K562 (cell line): Measurements from ENCODE around the gene LHPP. TPM values are rescaled to one million over a fixed set of nuclear protein-coding genes. Genes with fewer than 3 reads are reported as not detected.

ENCODE experiments used
- ATAC-seq: fragments of 200-7000 bp; cut with Tn5 transposase; 3 replicates; pipeline ENCODE4 v1.9.1; 2020; ENCODE audit warnings: moderate library complexity
- BruUV-seq: library from RNA; stranded (reverse); fragments of 400-500 nt; replicated peaks from 2 replicates; lab custom pipeline; 2021; lab: Mats Ljungman, UMichigan
- CTCF ChIA-PET: fragments of 300-600 bp; formaldehyde crosslinking; extraction: SDS; loops from one replicate; lab custom pipeline; 2021; ENCODE audit warnings: low intra/inter-chr PET ratio; lab: Yijun Ruan, JAX
- POLR2A ChIA-PET: fragments of 300-600, 350-650 bp; sonication (Branson Sonifier 250); formaldehyde crosslinking; extraction: SDS; loops from one replicate; lab custom pipeline; 2021; ENCODE audit warnings: antibody characterized with exemption, inconsistent platforms; lab: Yijun Ruan, JAX
- DNase-seq, 4 experiments: peaks; one replicate each; pipeline versions ENCODE4 v3.0.0 to v3.0.0-alpha.2; 2011 to 2018; ENCODE audit warnings: low spot score in 3 of 4, mixed read lengths in 3 of 4; ENCODE audit errors: extremely low read depth in 1 of 4
- FAIRE-seq: peaks from 2 replicates; lab custom pipeline; 2011; peaks lifted over from hg19 to GRCh38; lab: Jason Lieb, UNC
- H2AFZ ChIP-seq: 2 replicates; pipeline ENCODE4 v1.6.0; 2011; ENCODE audit warnings: low read depth, low read length, control low read depth, inconsistent platforms
- H3K27ac ChIP-seq: fragments of 200-600 bp; 3 replicates; pipeline ENCODE4 v1.8.0; 2011; ENCODE audit warnings: low read depth, mild to moderate bottlenecking, control low read depth, inconsistent platforms, low read length, moderate library complexity, mixed read lengths; ENCODE audit errors: extremely low read depth
- H3K27me3 ChIP-seq, 2 experiments: fragments of 300-600 bp in 1 of 2; 2 replicates in 1 of 2; 3 replicates in 1 of 2; pipeline versions ENCODE4 v1.6.0 to v1.8.0; 2011; ENCODE audit warnings: inconsistent platforms in 2 of 2, low read length in 2 of 2, mild to moderate bottlenecking in 1 of 2, mixed read lengths in 1 of 2, moderate library complexity in 1 of 2; ENCODE audit not compliant: control insufficient read depth in 2 of 2, insufficient read depth in 2 of 2
- H3K36me3 ChIP-seq: fragments of 300-600 bp; 3 replicates; pipeline ENCODE4 v1.8.0; 2011; ENCODE audit warnings: mild to moderate bottlenecking, low read length, inconsistent platforms; ENCODE audit not compliant: control insufficient read depth, insufficient read depth
- H3K4me1 ChIP-seq, 2 experiments: fragments of 200-600 bp in 1 of 2; replicated peaks in 1 of 2; 2 replicates in 1 of 2; 3 replicates in 1 of 2; pipeline versions ENCODE4 v1.5.1 to v1.8.0; 2011; ENCODE audit warnings: inconsistent platforms in 2 of 2, low read length in 2 of 2, mild to moderate bottlenecking in 1 of 2, mixed read lengths in 1 of 2, moderate library complexity in 1 of 2; ENCODE audit not compliant: control insufficient read depth in 2 of 2, insufficient read depth in 2 of 2
- H3K4me2 ChIP-seq: 2 replicates; pipeline ENCODE4 v1.6.1; 2011; ENCODE audit warnings: low read length, control low read depth, inconsistent platforms, mixed read lengths; ENCODE audit not compliant: insufficient read depth
- H3K4me3 ChIP-seq: fragments of 200-600 bp; sonication (generic), shearing (Covaris generic); 2 replicates; pipeline ENCODE4 v1.5.1; 2016; ENCODE audit warnings: control low read depth, inconsistent platforms
- H3K79me2 ChIP-seq: fragments of 200-600 bp; 3 replicates; pipeline ENCODE4 v1.8.0; 2011; ENCODE audit warnings: low read length, inconsistent platforms; ENCODE audit not compliant: control insufficient read depth, insufficient read depth
- H3K9ac ChIP-seq, 2 experiments: 2 replicates each; pipeline versions ENCODE4 v1.6.0 to v1.6.1; 2011; ENCODE audit warnings: low read depth in 2 of 2, low read length in 2 of 2, control low read depth in 1 of 2, inconsistent platforms in 1 of 2, mild to moderate bottlenecking in 1 of 2, mixed read lengths in 1 of 2; ENCODE audit not compliant: insufficient read depth in 1 of 2
- H3K9me1 ChIP-seq: one replicate; pipeline ENCODE4 v1.6.0; 2011; ENCODE audit warnings: inconsistent platforms, mild to moderate bottlenecking, low read length, moderate library complexity; ENCODE audit not compliant: control insufficient read depth, insufficient read depth
- H3K9me3 ChIP-seq: replicated peaks from 2 replicates; pipeline ENCODE4 v1.5.1; 2011; ENCODE audit warnings: low read depth, low read length, inconsistent platforms; ENCODE audit not compliant: control insufficient read depth, insufficient read depth
- H4K20me1 ChIP-seq: replicated peaks from 2 replicates; pipeline ENCODE4 v1.6.1; 2011; ENCODE audit warnings: low read length, inconsistent platforms, mixed read lengths; ENCODE audit not compliant: control insufficient read depth, insufficient read depth
- ARID1B ChIP-seq: fragments of 450-650 bp; IDR thresholded peaks from 2 replicates; pipeline ENCODE4 v1.6.1; 2016; ENCODE audit warnings: antibody characterized with exemption, mild to moderate bottlenecking, inconsistent platforms
- CTBP1 ChIP-seq: fragments of 450-650 bp; IDR thresholded peaks from 2 replicates; pipeline ENCODE4 v1.6.1; 2016; ENCODE audit warnings: borderline replicate concordance
- GATA2 ChIP-seq: sonication (generic); formaldehyde crosslinking; IDR thresholded peaks from 2 replicates; pipeline ENCODE4 v1.4.0; 2020; ENCODE audit warnings: mild to moderate bottlenecking, missing genetic modification reagents
- L3MBTL2 ChIP-seq: fragments of 450-650 bp; IDR thresholded peaks from 2 replicates; pipeline ENCODE4 v1.6.1; 2016; ENCODE audit warnings: mild to moderate bottlenecking, moderate library complexity
- NFE2L1 ChIP-seq: fragments of 450-650 bp; IDR thresholded peaks from 2 replicates; pipeline ENCODE4 v1.6.1; 2016; ENCODE audit warnings: missing genetic modification characterization, low read depth, mild to moderate bottlenecking, missing compliant biosample characterization, moderate library complexity, borderline replicate concordance
- NRF1 ChIP-seq, 2 experiments: fragments of 450-650 bp; IDR thresholded peaks in 1 of 2; conservative IDR thresholded peaks in 1 of 2; 2 replicates each; pipeline ENCODE4 v1.6.1; 2014; ENCODE audit warnings: mild to moderate bottlenecking in 2 of 2
- RAD21 ChIP-seq, 2 experiments: fragments of 250-450 bp in 1 of 2; fragments of 450-650 bp in 1 of 2; sonication (Bioruptor Pico) in 1 of 2; formaldehyde crosslinking in 1 of 2; IDR thresholded peaks in 1 of 2; conservative IDR thresholded peaks in 1 of 2; 2 replicates each; pipeline versions ENCODE4 v1.4.0 to v1.8.0; 2020 to 2022; ENCODE audit warnings: mild to moderate bottlenecking in 2 of 2, moderate library complexity in 1 of 2
- SMC3 ChIP-seq: conservative IDR thresholded peaks from 2 replicates; pipeline ENCODE4 v1.6.1; 2011; ENCODE audit warnings: low read depth, low read length, improper control_type of control experiment; ENCODE audit not compliant: insufficient read depth
- STAG1 ChIP-seq: sonication (generic); formaldehyde crosslinking; IDR thresholded peaks from 2 replicates; pipeline ENCODE4 v1.5.0; 2020; ENCODE audit warnings: missing genetic modification reagents, borderline replicate concordance
- TCF3 ChIP-seq: sonication (generic); formaldehyde crosslinking; IDR thresholded peaks from 2 replicates; pipeline ENCODE4 v1.4.0; 2020; ENCODE audit warnings: mild to moderate bottlenecking, missing genetic modification reagents
- TRIM28 ChIP-seq: fragments of 450-650 bp; IDR thresholded peaks from 2 replicates; pipeline ENCODE4 v1.6.1; 2017
- YY1 ChIP-seq, 3 experiments: IDR thresholded peaks; 2 replicates each; pipeline ENCODE4 v1.6.1; 2011; ENCODE audit warnings: low read length in 2 of 3, mild to moderate bottlenecking in 2 of 3, moderate library complexity in 2 of 3, borderline replicate concordance in 1 of 3, control low read depth in 1 of 3, low read depth in 1 of 3; ENCODE audit not compliant: insufficient read depth in 3 of 3, insufficient replicate concordance in 2 of 3, control insufficient read depth in 1 of 3, insufficient read length in 1 of 3; ENCODE audit errors: extremely low read depth in 1 of 3
- ZNF143 ChIP-seq: sonication (generic); formaldehyde crosslinking; IDR thresholded peaks from 2 replicates; pipeline ENCODE4 v1.9.0; 2022; ENCODE audit warnings: mild to moderate bottlenecking, missing genetic modification reagents
- ZNF24 ChIP-seq: fragments of 450-650 bp; IDR thresholded peaks from 2 replicates; pipeline ENCODE4 v1.6.1; 2016
- ZNF785 ChIP-seq: fragments of 250-450 bp; sonication (Bioruptor Pico); IDR thresholded peaks from 2 replicates; pipeline ENCODE4 v1.4.0; 2020; ENCODE audit warnings: mild to moderate bottlenecking
- WGBS: fragments of 100-300 bp; shearing (Covaris generic); methylation state at CpG from one replicate; pipeline ENCODE4 v1.1.6; 2016; ENCODE audit warnings: low coverage, mixed read lengths; ENCODE audit not compliant: insufficient coverage; ENCODE audit errors: missing lambda C conversion rate; 5-methylcytosine and 5-hydroxymethylcytosine counted together
- in situ Hi-C: fragments of 300-500 bp; cut with MboI; formaldehyde crosslinking; loops from 4 replicates; pipeline ENCODE4 v1.15.0; 2018; ENCODE audit warnings: inconsistent platforms, mixed read lengths
- intact Hi-C: fragments of 100-400 bp; cut with micrococcal nuclease; formaldehyde crosslinking; loops from 2 replicates; pipeline ENCODE4 v1.14.2; 2022
- polyA plus RNA-seq, 8 experiments: library from polyadenylated mRNA; depleted of rRNA in 4 of 8; stranded (reverse) in 5 of 8; unstranded in 3 of 8; fragments of >200 nt; fragmentation: Nextera tagmentation in 2 of 8; fragmentation: Illumina TruSeq in 1 of 8; extraction: Ambion mirVana in 2 of 8; extraction: Trizol in 1 of 8; gene quantifications; 2 replicates each; pipeline versions ENCODE4 v1.2.1 to v1.2.3, GENCODE V29; 2011 to 2014; ENCODE audit warnings: inconsistent platforms in 1 of 8, missing spikeins in 1 of 8
- total RNA-seq, 7 experiments: library from RNA; depleted of rRNA in 6 of 7; stranded (reverse); fragments of >200 nt in 6 of 7; fragmentation: Illumina TruSeq in 2 of 7; extraction: Trizol in 2 of 7; gene quantifications; 2 replicates each; pipeline versions ENCODE4 v1.2.1 to v1.2.3, GENCODE V29; 2011 to 2021; ENCODE audit warnings: low replicate concordance in 1 of 7
- TF ChIP-seq, protein P1 (sequence below): fragments of 250-450 bp; sonication (Bioruptor Pico); IDR thresholded peaks from 2 replicates; pipeline ENCODE4 v1.8.0; 2021; ENCODE audit warnings: moderate library complexity, mild to moderate bottlenecking, inconsistent platforms
- TF ChIP-seq, protein P2 (sequence below), 3 experiments: IDR thresholded peaks in 2 of 3; conservative IDR thresholded peaks in 1 of 3; 2 replicates each; pipeline ENCODE4 v1.5.1; 2011 to 2012; ENCODE audit warnings: low read length in 3 of 3, mild to moderate bottlenecking in 3 of 3, control low read depth in 2 of 3, improper control_type of control experiment in 1 of 3, inconsistent platforms in 1 of 3, low read depth in 1 of 3, mixed read lengths in 1 of 3, moderate library complexity in 1 of 3; ENCODE audit not compliant: insufficient read depth in 2 of 3
- TF ChIP-seq, protein P3 (sequence below): sonication (generic); formaldehyde crosslinking; IDR thresholded peaks from 2 replicates; pipeline ENCODE4 v1.9.0; 2022; ENCODE audit warnings: mild to moderate bottlenecking, missing genetic modification reagents

The LHPP gene
- total and polyA plus RNA-seq, 9 of the 15 experiments (the other 6 are each of a cell fraction or from before 2014, with no cell fraction given): 0.34 to 7.4 (median 3.0) TPM

GRCh38 chr10:124532106-124532641, 70.6 kb downstream of the LHPP start:
- Histone ChIP-seq H2AFZ (peak overlapping the region; percentile 0; the same call in 1 of the 2 replicates), H3K4me2 (peak overlapping the region; percentile 32; the same call in 1 of the 2 replicates), H3K79me2 (no peaks in the 10 kb centered on the region), H3K9me1 (no peaks in the 10 kb centered on the region), H3K9ac (no peak overlapping the region), H3K27me3 (no peaks in the 10 kb centered on the region), H3K4me1 (peaks cover 3 to 51% of the 10 kb centered on the region in 2 experiments; a peak in 4 of 5 replicates), H3K9me3 (no peaks in the 10 kb centered on the region), H3K4me3 (no peak overlapping the region), H4K20me1 (no peaks in the 10 kb centered on the region; the same call in 1 of the 2 replicates), H3K27ac (no peak overlapping the region), H3K36me3 (no peaks in the 10 kb centered on the region)
- intact Hi-C loops (loop anchor here (10.0 kb wide), 1 partner anchor 293 kb away; no protein-coding TSS in a partner anchor), in situ Hi-C loops (loop anchor here (10.0 kb wide), 1 partner anchor 513 kb away; no protein-coding TSS in a partner anchor)
- ATAC-seq (peak; percentile 67), DNase-seq (peak; percentile 52 to 59 (median 54)), FAIRE-seq (peak; percentile 82)
- BruUV-seq: no TSS peak
- 14% methylated on average over 11 of the region's 11 CpGs for WGBS
- CTCF ChIA-PET: interaction anchor here (0.6 to 3.5 kb wide), 2 partner anchors 115 to 213 kb away, joined by 3 to 17 read pairs; partner anchors contain the start of gene FAM53B
- POLR2A ChIA-PET: interaction anchor here (0.6 kb wide), 2 partner anchors 197 to 626 kb away, joined by 4 read pairs; no protein-coding TSS in a partner anchor
- TF ChIP-seq, protein P1, sequence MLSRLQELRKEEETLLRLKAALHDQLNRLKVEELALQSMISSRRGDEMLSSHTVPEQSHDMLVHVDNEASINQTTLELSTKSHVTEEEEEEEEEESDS (CRISPR knock-in tag): no peak
- TF ChIP-seq SMC3 (0 out of 2 replicates have a peak, but pooled peaks have one; percentile 16), ZNF143 (CRISPR knock-in tag) (0 out of 2 replicates have a peak, but pooled peaks have one; percentile 19), GATA2 (0 out of 2 replicates have a peak, but pooled peaks have one; percentile 49), YY1 (IDR thresholded peaks at IDR 0.05; ENCODE audit: borderline replicate concordance in 1 of 3, control insufficient read depth in 1 of 3, extremely low read depth in 1 of 3, insufficient read depth in 3 of 3, insufficient read length in 1 of 3, insufficient replicate concordance in 2 of 3, low read depth in 1 of 3, low read length in 2 of 3) (peak in 1 of 3 experiments; percentile 69), NFE2L1 (tag) (no peak), L3MBTL2 (0 out of 2 replicates have a peak, but pooled peaks have one; percentile 31), TCF3 (CRISPR knock-in tag) (peak; percentile 60), ARID1B (peak; percentile 48; the same call in 1 of the 2 replicates), ZNF785 (CRISPR knock-in tag) (no peak), CTBP1 (peak; percentile 67), STAG1 (CRISPR knock-in tag) (peak; percentile 15; the same call in 1 of the 2 replicates), NRF1 (conservative IDR thresholded peaks at IDR 0.05 in 1 of 2, IDR thresholded peaks at IDR 0.05 in 1 of 2) (peak; percentile 35 to 45; a peak in 2 of 4 replicates), ZNF24 (peak; percentile 22; the same call in 1 of the 2 replicates), TRIM28 (no peak), RAD21 (CRISPR knock-in tag; conservative IDR thresholded peaks at IDR 0.05 in 1 of 2, IDR thresholded peaks at IDR 0.05 in 1 of 2) (peak in 1 of 2 experiments; percentile 16; a peak in 1 of 4 replicates)
- TF ChIP-seq, protein P2, sequence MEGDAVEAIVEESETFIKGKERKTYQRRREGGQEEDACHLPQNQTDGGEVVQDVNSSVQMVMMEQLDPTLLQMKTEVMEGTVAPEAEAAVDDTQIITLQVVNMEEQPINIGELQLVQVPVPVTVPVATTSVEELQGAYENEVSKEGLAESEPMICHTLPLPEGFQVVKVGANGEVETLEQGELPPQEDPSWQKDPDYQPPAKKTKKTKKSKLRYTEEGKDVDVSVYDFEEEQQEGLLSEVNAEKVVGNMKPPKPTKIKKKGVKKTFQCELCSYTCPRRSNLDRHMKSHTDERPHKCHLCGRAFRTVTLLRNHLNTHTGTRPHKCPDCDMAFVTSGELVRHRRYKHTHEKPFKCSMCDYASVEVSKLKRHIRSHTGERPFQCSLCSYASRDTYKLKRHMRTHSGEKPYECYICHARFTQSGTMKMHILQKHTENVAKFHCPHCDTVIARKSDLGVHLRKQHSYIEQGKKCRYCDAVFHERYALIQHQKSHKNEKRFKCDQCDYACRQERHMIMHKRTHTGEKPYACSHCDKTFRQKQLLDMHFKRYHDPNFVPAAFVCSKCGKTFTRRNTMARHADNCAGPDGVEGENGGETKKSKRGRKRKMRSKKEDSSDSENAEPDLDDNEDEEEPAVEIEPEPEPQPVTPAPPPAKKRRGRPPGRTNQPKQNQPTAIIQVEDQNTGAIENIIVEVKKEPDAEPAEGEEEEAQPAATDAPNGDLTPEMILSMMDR (IDR thresholded peaks at IDR 0.05 in 2 of 3, conservative IDR thresholded peaks at IDR 0.05 in 1 of 3; ENCODE audit: insufficient read depth in 2 of 3, low read depth in 1 of 3, low read length in 3 of 3): peak; percentile 56 to 80 (median 64)
- TF ChIP-seq, protein P3, sequence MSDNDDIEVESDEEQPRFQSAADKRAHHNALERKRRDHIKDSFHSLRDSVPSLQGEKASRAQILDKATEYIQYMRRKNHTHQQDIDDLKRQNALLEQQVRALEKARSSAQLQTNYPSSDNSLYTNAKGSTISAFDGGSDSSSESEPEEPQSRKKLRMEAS (CRISPR knock-in tag): peak; percentile 76
